A673 (cell line): Measurements from ENCODE around the gene ACP1. TPM values are rescaled to one million over a fixed set of nuclear protein-coding genes. Genes with fewer than 3 reads are reported as not detected.

Experiments used
- BruUV-seq: library from RNA; stranded (reverse); fragments of 400-500 nt; replicated peaks from 2 replicates; lab custom pipeline; 2021; lab: Mats Ljungman, UMichigan
- CTCF ChIA-PET: fragments of 300-600 bp; sonication (Branson Sonifier 250); formaldehyde crosslinking; loops from one replicate; lab custom pipeline; 2022; ENCODE audit warnings: antibody characterized with exemption; lab: Charles Lee
- POLR2A ChIA-PET: fragments of 300-600 bp; sonication (Branson Sonifier 250); formaldehyde crosslinking; loops from one replicate; lab custom pipeline; 2022; ENCODE audit warnings: antibody characterized with exemption; ENCODE audit not compliant: low non-redundant PET; lab: Charles Lee
- DNase-seq: peaks from one replicate; pipeline ENCODE4 v3.0.0-alpha.2; 2015; ENCODE audit warnings: low spot score
- H3K27ac ChIP-seq: fragments of 200-600 bp; sonication (generic); 2 replicates; pipeline ENCODE4 v1.5.1; 2016; ENCODE audit warnings: mixed run types, low read depth, mild to moderate bottlenecking, mixed read lengths, antibody characterized with exemption, low read length; ENCODE audit not compliant: poor library complexity, severe bottlenecking
- H3K27me3 ChIP-seq: fragments of 200-600 bp; sonication (generic); replicated peaks from 2 replicates; pipeline ENCODE4 v1.6.1; 2017; ENCODE audit warnings: mixed run types, low read depth, mild to moderate bottlenecking, mixed read lengths, antibody characterized with exemption, low read length; ENCODE audit not compliant: insufficient read depth, poor library complexity
- H3K36me3 ChIP-seq: fragments of 200-600 bp; sonication (generic); 2 replicates; pipeline ENCODE4 v1.6.1; 2016; ENCODE audit warnings: mixed run types, mild to moderate bottlenecking, mixed read lengths, antibody characterized with exemption, low read length; ENCODE audit not compliant: insufficient read depth, poor library complexity, severe bottlenecking
- H3K4me1 ChIP-seq: fragments of 200-600 bp; sonication (generic); 2 replicates; pipeline ENCODE4 v1.6.1; 2017; ENCODE audit warnings: mixed run types, mild to moderate bottlenecking, mixed read lengths, antibody characterized with exemption, low read length; ENCODE audit not compliant: insufficient read depth, poor library complexity, severe bottlenecking
- H3K4me3 ChIP-seq: fragments of 200-600 bp; sonication (generic); 2 replicates; pipeline ENCODE4 v1.5.1; 2016; ENCODE audit warnings: low read depth, mixed run types, mild to moderate bottlenecking, mixed read lengths, low read length; ENCODE audit not compliant: poor library complexity, severe bottlenecking
- H3K9me3 ChIP-seq: fragments of 200-600 bp; sonication (generic); 2 replicates; pipeline ENCODE4 v1.6.1; 2016; ENCODE audit warnings: mixed run types, low read depth, mild to moderate bottlenecking, mixed read lengths, antibody characterized with exemption, low read length; ENCODE audit not compliant: poor library complexity, severe bottlenecking
- EZH2 ChIP-seq: fragments of 200-600 bp; sonication (generic); IDR thresholded peaks from 2 replicates; pipeline ENCODE4 v1.6.1; 2017; ENCODE audit warnings: borderline replicate concordance, low read depth, mild to moderate bottlenecking, mixed read lengths, antibody characterized with exemption, low read length; ENCODE audit not compliant: poor library complexity, severe bottlenecking
- intact Hi-C: fragments of 100-400 bp; cut with micrococcal nuclease; formaldehyde crosslinking; loops from one replicate; pipeline ENCODE4 v1.10.0; 2022; ENCODE audit not compliant: unreplicated experiment
- total RNA-seq: library from RNA; stranded (reverse); gene quantifications from 2 replicates; pipeline ENCODE4 v1.2.3, GENCODE V29; 2021
- TF ChIP-seq, protein P1 (sequence below): fragments of 300-800, 200-600 bp; sonication (generic); conservative IDR thresholded peaks from 2 replicates; pipeline ENCODE4 v1.5.1; 2017; ENCODE audit warnings: low read depth, mild to moderate bottlenecking, antibody characterized with exemption, low read length, moderate library complexity, mixed read lengths

The ACP1 gene
- total RNA-seq, 1 experiment from 2014 or later = 161 TPM

DNA sequence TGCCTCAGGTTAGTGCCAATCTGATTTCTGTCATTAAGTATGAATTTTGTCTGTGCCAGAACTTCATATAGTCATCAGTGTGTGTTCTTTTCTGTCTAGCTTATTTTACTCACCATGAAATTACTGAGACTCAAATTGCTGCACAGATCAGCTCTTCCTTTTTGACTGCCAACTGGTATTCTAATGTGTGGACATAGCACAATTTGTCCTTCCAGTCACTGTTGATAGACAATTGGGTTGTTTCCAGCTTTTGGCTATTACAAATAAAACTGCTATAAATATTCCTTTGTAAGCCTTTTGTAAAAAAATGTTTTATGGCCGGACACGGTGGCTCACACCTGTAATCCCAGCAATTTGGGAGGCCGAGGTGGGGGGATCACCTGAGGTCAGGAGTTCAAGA, 8.7 kb upstream of the ACP1 start:
- no peak for DNase-seq
- Histone ChIP-seq H3K4me3 (no peak overlapping the region), H3K9me3 (peaks cover 29% of the 10 kb centered on the region), H3K27me3 (no peaks in the 10 kb centered on the region), H3K36me3 (peaks cover 12% of the 10 kb centered on the region), H3K4me1 (peaks cover 3% of the 10 kb centered on the region), H3K27ac (no peak overlapping the region)
- TF ChIP-seq, protein P1, sequence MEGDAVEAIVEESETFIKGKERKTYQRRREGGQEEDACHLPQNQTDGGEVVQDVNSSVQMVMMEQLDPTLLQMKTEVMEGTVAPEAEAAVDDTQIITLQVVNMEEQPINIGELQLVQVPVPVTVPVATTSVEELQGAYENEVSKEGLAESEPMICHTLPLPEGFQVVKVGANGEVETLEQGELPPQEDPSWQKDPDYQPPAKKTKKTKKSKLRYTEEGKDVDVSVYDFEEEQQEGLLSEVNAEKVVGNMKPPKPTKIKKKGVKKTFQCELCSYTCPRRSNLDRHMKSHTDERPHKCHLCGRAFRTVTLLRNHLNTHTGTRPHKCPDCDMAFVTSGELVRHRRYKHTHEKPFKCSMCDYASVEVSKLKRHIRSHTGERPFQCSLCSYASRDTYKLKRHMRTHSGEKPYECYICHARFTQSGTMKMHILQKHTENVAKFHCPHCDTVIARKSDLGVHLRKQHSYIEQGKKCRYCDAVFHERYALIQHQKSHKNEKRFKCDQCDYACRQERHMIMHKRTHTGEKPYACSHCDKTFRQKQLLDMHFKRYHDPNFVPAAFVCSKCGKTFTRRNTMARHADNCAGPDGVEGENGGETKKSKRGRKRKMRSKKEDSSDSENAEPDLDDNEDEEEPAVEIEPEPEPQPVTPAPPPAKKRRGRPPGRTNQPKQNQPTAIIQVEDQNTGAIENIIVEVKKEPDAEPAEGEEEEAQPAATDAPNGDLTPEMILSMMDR = no peak
- no peak for TF ChIP-seq EZH2
- BruUV-seq = no TSS peak
- intact Hi-C loops = no loop called here
- ChIA-PET CTCF (no interaction called here), POLR2A (no interaction called here)

DNA sequence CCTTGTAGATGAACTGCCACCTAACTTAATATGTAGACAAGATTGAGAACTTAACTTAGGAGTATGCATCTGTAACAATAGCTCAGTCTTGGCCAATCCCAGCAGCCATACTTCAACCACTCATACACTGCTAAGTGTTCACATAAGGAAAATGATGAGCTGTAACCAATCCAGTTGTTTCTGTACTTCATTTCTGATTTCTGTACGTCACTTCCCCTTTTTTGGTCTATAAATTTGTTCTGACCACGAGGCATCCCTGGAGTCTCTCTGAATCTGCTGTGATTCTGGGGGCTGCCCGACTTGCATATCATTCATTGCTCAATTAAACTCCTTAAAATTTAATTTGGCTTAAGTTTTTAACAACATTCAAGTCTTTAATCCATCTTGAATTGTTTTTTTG, 7.3 kb upstream of the ACP1 start:
- H3K36me3 ChIP-seq = peaks cover 15% of the 10 kb centered on the region
- intact Hi-C loops = no loop called here
- no peak overlapping the region for H3K27ac ChIP-seq
- peaks cover 34% of the 10 kb centered on the region for H3K9me3 ChIP-seq
- TF ChIP-seq, protein P1 = no peak
- TF ChIP-seq EZH2 = no peak
- no peaks in the 10 kb centered on the region for H3K4me1 ChIP-seq
- no TSS peak for BruUV-seq
- CTCF ChIA-PET = no interaction called here
- POLR2A ChIA-PET = no interaction called here
- H3K27me3 ChIP-seq = no peaks in the 10 kb centered on the region
- no peak for DNase-seq
- no peak overlapping the region for H3K4me3 ChIP-seq

DNA sequence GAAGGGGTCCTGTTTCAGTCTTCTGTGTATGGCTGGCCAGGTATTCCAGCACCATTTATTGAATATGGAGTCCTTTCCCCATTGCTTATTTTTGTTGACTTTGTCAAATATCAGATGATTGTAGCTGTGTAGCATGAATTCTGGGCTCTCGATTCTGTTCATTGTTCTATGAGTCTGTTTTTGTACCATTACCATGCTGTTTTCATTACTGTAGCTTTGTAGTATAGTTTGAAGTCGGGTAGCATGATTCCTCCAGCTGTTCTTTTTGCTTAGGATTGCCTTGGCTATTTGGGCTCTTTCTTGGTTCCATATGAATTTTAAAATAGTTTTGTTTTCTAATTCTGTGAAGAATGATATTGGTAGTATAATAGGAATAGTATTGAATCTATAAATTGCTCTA, 6.9 kb upstream of the ACP1 start:
- Histone ChIP-seq H3K9me3 (peaks cover 34% of the 10 kb centered on the region), H3K4me1 (no peaks in the 10 kb centered on the region), H3K4me3 (no peak overlapping the region), H3K27me3 (no peaks in the 10 kb centered on the region), H3K36me3 (peaks cover 19% of the 10 kb centered on the region), H3K27ac (no peak overlapping the region)
- BruUV-seq = no TSS peak
- POLR2A ChIA-PET = no interaction called here
- intact Hi-C loops = no loop called here
- no peak for TF ChIP-seq EZH2
- TF ChIP-seq, protein P1 = no peak
- DNase-seq = no peak
- CTCF ChIA-PET = no interaction called here
